Endothelial cell of umbilical vein (primary cell): Measurements from ENCODE around the gene SPSB3.

Experiments
- CTCF ChIP-seq, 2 donors: IDR thresholded peaks; 1 replicate in 1 of 2; 2 replicates in 1 of 2; pipeline ENCODE4 v1.5.1; 2011; ENCODE audit warnings: low read length in 2 of 2, mild to moderate bottlenecking in 2 of 2, moderate library complexity in 2 of 2, control low read depth in 1 of 2, inconsistent platforms in 1 of 2, low read depth in 1 of 2; ENCODE audit not compliant: insufficient read depth in 1 of 2; ENCODE audit errors: extremely low read depth in 1 of 2
- EZH2 ChIP-seq: IDR thresholded peaks from 2 replicates; pipeline ENCODE4 v1.6.1; 2012; ENCODE audit warnings: borderline replicate concordance, low read depth, mild to moderate bottlenecking, moderate library complexity, low read length, inconsistent platforms; ENCODE audit not compliant: severe bottlenecking
- GATA2 ChIP-seq: IDR thresholded peaks from 2 replicates; pipeline ENCODE4 v1.7.0; 2011; ENCODE audit warnings: low read depth, mild to moderate bottlenecking, moderate library complexity, mixed read lengths, low read length; ENCODE audit not compliant: insufficient read length, insufficient read depth
- JUN ChIP-seq: IDR thresholded peaks from 2 replicates; pipeline ENCODE4 v1.6.1; 2011; ENCODE audit warnings: borderline replicate concordance, low read depth; ENCODE audit not compliant: insufficient read length, insufficient read depth
- MAX ChIP-seq: IDR thresholded peaks from 2 replicates; pipeline ENCODE4 v1.6.1; 2011; ENCODE audit not compliant: insufficient read depth, insufficient read length
- POLR2A ChIP-seq: IDR thresholded peaks from 2 replicates; pipeline ENCODE4 v1.6.1; 2012; ENCODE audit warnings: low read depth, mild to moderate bottlenecking, control low read depth, low read length
- POLR2AphosphoS5 ChIP-seq: IDR thresholded peaks from 2 replicates; pipeline ENCODE4 v1.6.1; 2012; ENCODE audit warnings: low read depth, mild to moderate bottlenecking, control low read depth, low read length, moderate library complexity; ENCODE audit not compliant: insufficient read depth

GRCh38 chr16:1762879-1763520, 19.4 kb downstream of the SPSB3 start:
- TF ChIP-seq POLR2A = no peak
- TF ChIP-seq CTCF (IDR thresholded peaks at IDR 0.05; ENCODE audit: extremely low read depth in 1 of 2, insufficient read depth in 1 of 2, low read depth in 1 of 2, low read length in 2 of 2) = no peak
- TF ChIP-seq JUN = no peak
- TF ChIP-seq MAX = no peak
- no peak for TF ChIP-seq POLR2AphosphoS5
- no peak for TF ChIP-seq EZH2
- no peak for TF ChIP-seq GATA2
